K562 (cell line): ENCODE measurements around the gene TMEM123. TPM values are rescaled to one million over a fixed set of nuclear protein-coding genes. Genes with fewer than 3 reads are reported as not detected.

Source experiments
- ATAC-seq: fragments of 200-7000 bp; cut with Tn5 transposase; 3 replicates; pipeline ENCODE4 v1.9.1; 2020; ENCODE audit warnings: moderate library complexity
- BruUV-seq: library from RNA; stranded (reverse); fragments of 400-500 nt; replicated peaks from 2 replicates; lab custom pipeline; 2021; lab: Mats Ljungman, UMichigan
- CTCF ChIA-PET: fragments of 300-600 bp; formaldehyde crosslinking; extraction: SDS; loops from one replicate; lab custom pipeline; 2021; ENCODE audit warnings: low intra/inter-chr PET ratio; lab: Yijun Ruan, JAX
- POLR2A ChIA-PET: fragments of 300-600, 350-650 bp; sonication (Branson Sonifier 250); formaldehyde crosslinking; extraction: SDS; loops from one replicate; lab custom pipeline; 2021; ENCODE audit warnings: antibody characterized with exemption, inconsistent platforms; lab: Yijun Ruan, JAX
- DNase-seq, 4 experiments: peaks; one replicate each; pipeline versions ENCODE4 v3.0.0 to v3.0.0-alpha.2; 2011 to 2018; ENCODE audit warnings: low spot score in 3 of 4, mixed read lengths in 3 of 4; ENCODE audit errors: extremely low read depth in 1 of 4
- FAIRE-seq: peaks from 2 replicates; lab custom pipeline; 2011; peaks lifted over from hg19 to GRCh38; lab: Jason Lieb, UNC
- H2AFZ ChIP-seq: 2 replicates; pipeline ENCODE4 v1.6.0; 2011; ENCODE audit warnings: low read depth, low read length, control low read depth, inconsistent platforms
- H3K27ac ChIP-seq: fragments of 200-600 bp; 3 replicates; pipeline ENCODE4 v1.8.0; 2011; ENCODE audit warnings: low read depth, mild to moderate bottlenecking, control low read depth, inconsistent platforms, low read length, moderate library complexity, mixed read lengths; ENCODE audit errors: extremely low read depth
- H3K27me3 ChIP-seq, 2 experiments: fragments of 300-600 bp in 1 of 2; 2 replicates in 1 of 2; 3 replicates in 1 of 2; pipeline versions ENCODE4 v1.6.0 to v1.8.0; 2011; ENCODE audit warnings: inconsistent platforms in 2 of 2, low read length in 2 of 2, mild to moderate bottlenecking in 1 of 2, mixed read lengths in 1 of 2, moderate library complexity in 1 of 2; ENCODE audit not compliant: control insufficient read depth in 2 of 2, insufficient read depth in 2 of 2
- H3K36me3 ChIP-seq: fragments of 300-600 bp; 3 replicates; pipeline ENCODE4 v1.8.0; 2011; ENCODE audit warnings: mild to moderate bottlenecking, low read length, inconsistent platforms; ENCODE audit not compliant: control insufficient read depth, insufficient read depth
- H3K4me1 ChIP-seq, 2 experiments: fragments of 200-600 bp in 1 of 2; replicated peaks in 1 of 2; 2 replicates in 1 of 2; 3 replicates in 1 of 2; pipeline versions ENCODE4 v1.5.1 to v1.8.0; 2011; ENCODE audit warnings: inconsistent platforms in 2 of 2, low read length in 2 of 2, mild to moderate bottlenecking in 1 of 2, mixed read lengths in 1 of 2, moderate library complexity in 1 of 2; ENCODE audit not compliant: control insufficient read depth in 2 of 2, insufficient read depth in 2 of 2
- H3K4me2 ChIP-seq: 2 replicates; pipeline ENCODE4 v1.6.1; 2011; ENCODE audit warnings: low read length, control low read depth, inconsistent platforms, mixed read lengths; ENCODE audit not compliant: insufficient read depth
- H3K4me3 ChIP-seq: fragments of 200-600 bp; sonication (generic), shearing (Covaris generic); 2 replicates; pipeline ENCODE4 v1.5.1; 2016; ENCODE audit warnings: control low read depth, inconsistent platforms
- H3K79me2 ChIP-seq: fragments of 200-600 bp; 3 replicates; pipeline ENCODE4 v1.8.0; 2011; ENCODE audit warnings: low read length, inconsistent platforms; ENCODE audit not compliant: control insufficient read depth, insufficient read depth
- H3K9ac ChIP-seq, 2 experiments: 2 replicates each; pipeline versions ENCODE4 v1.6.0 to v1.6.1; 2011; ENCODE audit warnings: low read depth in 2 of 2, low read length in 2 of 2, control low read depth in 1 of 2, inconsistent platforms in 1 of 2, mild to moderate bottlenecking in 1 of 2, mixed read lengths in 1 of 2; ENCODE audit not compliant: insufficient read depth in 1 of 2
- H3K9me1 ChIP-seq: one replicate; pipeline ENCODE4 v1.6.0; 2011; ENCODE audit warnings: inconsistent platforms, mild to moderate bottlenecking, low read length, moderate library complexity; ENCODE audit not compliant: control insufficient read depth, insufficient read depth
- H3K9me3 ChIP-seq: replicated peaks from 2 replicates; pipeline ENCODE4 v1.5.1; 2011; ENCODE audit warnings: low read depth, low read length, inconsistent platforms; ENCODE audit not compliant: control insufficient read depth, insufficient read depth
- H4K20me1 ChIP-seq: replicated peaks from 2 replicates; pipeline ENCODE4 v1.6.1; 2011; ENCODE audit warnings: low read length, inconsistent platforms, mixed read lengths; ENCODE audit not compliant: control insufficient read depth, insufficient read depth
- BMI1 ChIP-seq: fragments of 150-350 bp; IDR thresholded peaks from 2 replicates; pipeline ENCODE4 v1.6.1; 2014; ENCODE audit warnings: low read length
- DDX20 ChIP-seq: fragments of 450-650 bp; IDR thresholded peaks from 2 replicates; pipeline ENCODE4 v1.6.1; 2016; ENCODE audit warnings: missing genetic modification characterization, low read depth, mild to moderate bottlenecking, missing compliant biosample characterization, moderate library complexity
- ELF4 ChIP-seq: fragments of 450-650 bp; formaldehyde crosslinking; IDR thresholded peaks from 2 replicates; pipeline ENCODE4 v1.4.0; 2022; ENCODE audit warnings: missing genetic modification characterization
- EP400 ChIP-seq: fragments of 450-650 bp; IDR thresholded peaks from 2 replicates; pipeline ENCODE4 v1.6.1; 2017; ENCODE audit warnings: antibody characterized with exemption, mild to moderate bottlenecking, moderate library complexity
- ILF3 ChIP-seq: fragments of 450-650 bp; IDR thresholded peaks from 2 replicates; pipeline ENCODE4 v1.6.1; 2018; ENCODE audit warnings: antibody characterized with exemption, mild to moderate bottlenecking, moderate library complexity, borderline replicate concordance
- MITF ChIP-seq: IDR thresholded peaks from 2 replicates; pipeline ENCODE4 v1.6.1; 2014; ENCODE audit warnings: antibody characterized with exemption
- NR4A1 ChIP-seq, 2 experiments: fragments of 250-450 bp in 1 of 2; fragments of 450-650 bp in 1 of 2; sonication (Bioruptor Pico) in 1 of 2; IDR thresholded peaks; 2 replicates each; pipeline versions ENCODE4 v1.4.0 to v1.6.1; 2016 to 2020; ENCODE audit warnings: mild to moderate bottlenecking in 2 of 2, missing compliant biosample characterization in 1 of 2, missing genetic modification characterization in 1 of 2, moderate library complexity in 1 of 2
- REST ChIP-seq, 2 experiments: fragments of 450-650 bp; formaldehyde crosslinking in 1 of 2; IDR thresholded peaks; 2 replicates each; pipeline versions ENCODE4 v1.4.0 to v1.6.1; 2014 to 2020; ENCODE audit warnings: mild to moderate bottlenecking in 2 of 2, borderline replicate concordance in 1 of 2, low read depth in 1 of 2
- TAL1 ChIP-seq: fragments of 450-650 bp; IDR thresholded peaks from 2 replicates; pipeline ENCODE4 v1.6.1; 2016; ENCODE audit warnings: mild to moderate bottlenecking
- TFE3 ChIP-seq: fragments of 450-650 bp; formaldehyde crosslinking; IDR thresholded peaks from 2 replicates; pipeline ENCODE4 v1.4.0; 2020; ENCODE audit warnings: mild to moderate bottlenecking, mixed read lengths
- WGBS: fragments of 100-300 bp; shearing (Covaris generic); methylation state at CpG from one replicate; pipeline ENCODE4 v1.1.6; 2016; ENCODE audit warnings: low coverage, mixed read lengths; ENCODE audit not compliant: insufficient coverage; ENCODE audit errors: missing lambda C conversion rate; 5-methylcytosine and 5-hydroxymethylcytosine counted together
- in situ Hi-C: fragments of 300-500 bp; cut with MboI; formaldehyde crosslinking; loops from 4 replicates; pipeline ENCODE4 v1.15.0; 2018; ENCODE audit warnings: inconsistent platforms, mixed read lengths
- intact Hi-C: fragments of 100-400 bp; cut with micrococcal nuclease; formaldehyde crosslinking; loops from 2 replicates; pipeline ENCODE4 v1.14.2; 2022
- polyA plus RNA-seq, 8 experiments: library from polyadenylated mRNA; depleted of rRNA in 4 of 8; stranded (reverse) in 5 of 8; unstranded in 3 of 8; fragments of >200 nt; fragmentation: Nextera tagmentation in 2 of 8; fragmentation: Illumina TruSeq in 1 of 8; extraction: Ambion mirVana in 2 of 8; extraction: Trizol in 1 of 8; gene quantifications; 2 replicates each; pipeline versions ENCODE4 v1.2.1 to v1.2.3, GENCODE V29; 2011 to 2014; ENCODE audit warnings: inconsistent platforms in 1 of 8, missing spikeins in 1 of 8
- total RNA-seq, 7 experiments: library from RNA; depleted of rRNA in 6 of 7; stranded (reverse); fragments of >200 nt in 6 of 7; fragmentation: Illumina TruSeq in 2 of 7; extraction: Trizol in 2 of 7; gene quantifications; 2 replicates each; pipeline versions ENCODE4 v1.2.1 to v1.2.3, GENCODE V29; 2011 to 2021; ENCODE audit warnings: low replicate concordance in 1 of 7

TMEM123 gene
- total and polyA plus RNA-seq, 9 of the 15 experiments (the other 6 are each of a cell fraction or from before 2014, with no cell fraction given) = 19.8 to 344 (median 82.4) TPM

- CTCF ChIA-PET = no interaction called here
These were observed 16.9 kb downstream of the TMEM123 start for GRCh38 chr11:102435688-102436087.

More at GRCh38 chr11:102435688-102436087, 16.9 kb downstream of the TMEM123 start:
- in situ Hi-C loops = no loop called here
- FAIRE-seq (no peak), DNase-seq (no peak), ATAC-seq (no peak)
- Histone ChIP-seq H3K27me3 (no peaks in the 10 kb centered on the region), H3K4me3 (no peak overlapping the region), H3K79me2 (peaks cover 16% of the 10 kb centered on the region), H3K9me3 (peaks cover 4% of the 10 kb centered on the region), H3K9ac (no peak overlapping the region), H3K9me1 (no peaks in the 10 kb centered on the region), H2AFZ (no peak overlapping the region), H4K20me1 (no peaks in the 10 kb centered on the region), H3K36me3 (peaks cover 15% of the 10 kb centered on the region; the same call in 2 of the 3 replicates), H3K4me1 (peaks cover 0 to 5% of the 10 kb centered on the region in 2 experiments; a peak in 3 of 5 replicates), H3K27ac (no peak overlapping the region), H3K4me2 (no peak overlapping the region)
- intact Hi-C loops = no loop called here
- TF ChIP-seq TFE3 (no peak), NR4A1 (CRISPR knock-in tag; IDR thresholded peaks at IDR 0.05) (no peak), NR4A1 (tag; IDR thresholded peaks at IDR 0.05) (no peak), ILF3 (no peak), MITF (no peak), EP400 (no peak), REST (IDR thresholded peaks at IDR 0.05; ENCODE audit: borderline replicate concordance) (no peak), REST (CRISPR knock-in tag; IDR thresholded peaks at IDR 0.05; ENCODE audit: low read depth) (no peak), TAL1 (no peak), BMI1 (no peak), ELF4 (CRISPR knock-in tag) (no peak), DDX20 (tag) (no peak)
- no TSS peak for BruUV-seq
- POLR2A ChIA-PET = no interaction called here
- WGBS = 94% methylated on average over 2 of the region's 3 CpGs
